MV-4-11 (cell line): ENCODE data around the gene KRT34.
"Not testable (repeated sequence)": the region's sequence is repeated elsewhere in the genome, so short reads cannot be mapped to it uniquely, and the experiment has no call there.

Experiments
- DNase-seq: peaks from one replicate; lab custom pipeline; 2025; lab: John Stamatoyannopoulos, UW

KRT34 gene

GRCh38 chr17:41404024-41404671 is 22.0 kb upstream of the KRT34 start:
- peak; percentile 83 for DNase-seq

DNA sequence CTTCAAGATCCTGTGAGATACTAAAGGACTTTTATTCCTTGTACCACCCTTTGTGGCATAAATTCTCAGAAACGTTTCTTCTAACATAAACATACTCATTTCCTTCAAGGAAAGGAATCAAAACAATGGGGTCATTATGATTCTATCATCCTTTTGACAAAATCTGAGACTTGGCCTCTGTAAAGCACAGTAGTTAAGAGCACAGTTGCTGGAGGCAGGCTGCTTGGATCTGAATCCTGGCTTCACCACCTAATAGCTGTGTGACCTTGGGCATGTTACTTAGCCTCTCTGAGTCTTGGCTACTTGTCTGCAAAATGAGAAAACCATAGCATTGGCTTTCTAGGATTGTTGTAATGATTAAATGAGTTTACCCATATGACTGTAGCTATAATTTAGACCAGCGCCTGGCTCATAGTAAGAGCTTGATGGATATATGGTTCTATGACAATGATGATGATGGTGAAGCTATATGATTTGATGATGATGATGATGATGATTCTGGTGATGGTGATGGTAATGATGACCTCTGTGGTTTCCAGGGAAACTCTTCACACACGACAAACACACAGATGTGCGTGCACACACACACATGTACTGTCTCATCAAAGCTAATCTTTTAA is 21.4 kb upstream of the KRT34 start:
- DNase-seq = no peak

DNA sequence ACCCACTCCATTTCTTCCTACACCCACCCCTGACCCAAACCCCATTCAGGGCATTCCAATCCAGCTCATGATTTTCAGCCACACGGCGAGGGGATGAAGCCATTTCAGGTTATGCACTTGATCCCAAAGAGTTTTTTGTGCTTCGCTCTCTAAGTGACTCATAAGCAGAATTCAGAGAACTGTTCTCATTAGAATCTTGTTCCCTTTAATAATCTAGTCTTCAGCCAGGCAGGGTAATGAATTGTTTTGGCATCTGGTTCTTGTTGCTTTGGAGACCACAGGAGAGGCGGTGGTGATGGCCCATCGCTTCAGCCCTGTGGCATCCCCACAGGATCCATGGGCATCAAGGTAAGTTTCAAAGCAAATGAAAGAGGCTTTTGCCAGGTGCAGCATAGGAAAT is 20.1 kb upstream of the KRT34 start:
- DNase-seq = no peak

- peak; percentile 77 for DNase-seq
Measured at GRCh38 chr17:41396996-41397660, 15.0 kb upstream of the KRT34 start, which contains the start of gene KRT31. KRT31 (minus strand) TSS chr17:41397608; CDS start chr17:41397539, 69 bp downstream.

DNA sequence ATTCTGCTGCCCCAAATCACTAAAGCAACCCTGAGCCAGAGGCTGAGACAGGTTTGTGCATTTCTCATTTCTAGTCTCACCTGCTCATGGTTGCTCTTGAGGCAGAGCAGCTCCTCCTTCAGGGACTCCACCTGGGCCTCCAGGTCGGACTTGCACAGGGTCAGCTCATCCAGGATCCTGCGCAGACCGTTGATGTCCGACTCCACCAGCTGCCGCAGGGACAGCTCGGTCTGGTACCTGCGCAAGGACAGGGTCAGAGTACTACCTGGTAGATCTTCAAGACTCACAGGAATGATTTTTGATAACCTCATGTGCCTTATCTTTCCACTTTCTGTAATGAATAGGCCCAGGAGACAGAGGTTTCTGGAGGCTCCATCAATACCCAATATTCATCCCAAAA is 14.2 kb upstream of the KRT34 start:
- no peak for DNase-seq

DNA sequence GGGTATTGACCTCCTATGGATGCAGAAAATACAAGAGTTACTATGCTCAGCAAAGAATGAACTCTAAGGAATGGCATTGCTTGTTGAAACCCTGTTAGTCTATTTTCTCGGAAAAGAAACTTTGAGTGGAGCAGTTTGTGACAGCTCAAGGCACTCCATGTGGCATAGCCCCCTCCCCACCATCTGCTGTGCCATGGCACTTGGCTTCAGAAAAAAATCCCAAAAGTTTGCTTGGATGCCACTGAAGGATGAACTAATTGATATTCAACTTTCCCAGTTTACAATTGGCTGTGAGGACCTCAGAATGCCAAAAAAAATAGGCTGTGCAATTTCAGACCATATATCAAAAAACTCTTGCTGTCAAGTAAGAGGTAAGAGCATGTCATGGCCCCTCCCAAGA is 13.5 kb upstream of the KRT34 start:
- DNase-seq = no peak

DNA sequence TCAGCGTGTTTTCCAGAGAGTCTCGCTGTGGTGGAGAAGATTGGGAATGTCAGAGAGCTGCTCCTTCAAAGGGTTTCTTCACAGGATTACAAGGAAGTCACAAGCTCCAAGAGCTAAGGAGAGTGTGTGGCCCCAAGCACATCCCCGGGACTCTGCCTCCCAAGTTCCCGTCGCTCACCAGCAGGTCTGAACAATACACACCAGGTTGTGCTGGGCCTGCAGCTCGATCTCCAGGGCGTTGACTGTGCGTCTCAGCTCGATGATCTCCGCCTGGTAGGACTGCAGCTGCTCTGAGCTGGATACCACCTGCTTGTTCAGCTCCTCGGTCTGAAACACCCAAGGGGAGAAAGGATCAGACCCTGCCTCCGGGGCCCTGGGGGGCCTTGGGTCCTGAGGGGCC is 12.9 kb upstream of the KRT34 start:
- DNase-seq = not testable (repeated sequence)

DNA sequence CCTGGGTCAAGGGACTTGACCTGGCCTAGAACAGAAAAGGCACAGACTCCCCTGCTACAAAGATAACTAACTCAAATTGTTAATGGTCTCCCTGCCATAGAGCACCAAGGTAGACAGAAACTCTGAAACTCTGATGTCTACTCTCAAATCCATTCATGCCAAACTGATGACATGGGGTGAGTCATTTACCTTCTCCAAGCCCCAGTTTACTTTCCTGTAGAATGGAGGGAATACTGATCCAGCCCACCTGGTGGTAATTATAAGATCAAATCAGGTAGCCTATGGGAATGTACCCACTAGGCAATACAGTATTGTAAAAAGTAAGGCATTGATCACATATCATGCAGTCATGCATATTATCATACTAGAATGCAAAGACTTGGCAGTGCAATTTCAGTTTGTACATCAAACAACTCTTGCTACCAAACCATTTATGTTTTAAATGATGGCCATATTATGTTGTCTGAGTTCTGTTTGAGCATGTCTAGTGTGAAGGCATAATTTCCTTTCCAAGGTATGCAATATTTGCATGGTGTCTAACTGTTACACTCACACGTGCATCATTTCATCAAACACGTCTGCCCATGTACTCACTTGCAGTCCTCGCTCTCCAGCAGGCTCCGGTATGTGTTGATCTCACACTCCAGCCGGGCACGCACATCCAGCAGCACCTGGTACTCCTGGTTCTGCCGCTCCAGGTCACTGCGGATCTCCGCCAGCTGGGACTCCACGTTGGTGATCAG is 12.3 kb upstream of the KRT34 start:
- DNase-seq = no peak

- no peak for DNase-seq
Measured at GRCh38 chr17:41393826-41394225, 11.7 kb upstream of the KRT34 start.

- DNase-seq = no peak
Measured at GRCh38 chr17:41393294-41393693, 11.2 kb upstream of the KRT34 start.

- DNase-seq = no peak
Measured at GRCh38 chr17:41392278-41392677, 10.2 kb upstream of the KRT34 start.

- DNase-seq = no peak
Measured at GRCh38 chr17:41391535-41391934, 9.4 kb upstream of the KRT34 start.

DNA sequence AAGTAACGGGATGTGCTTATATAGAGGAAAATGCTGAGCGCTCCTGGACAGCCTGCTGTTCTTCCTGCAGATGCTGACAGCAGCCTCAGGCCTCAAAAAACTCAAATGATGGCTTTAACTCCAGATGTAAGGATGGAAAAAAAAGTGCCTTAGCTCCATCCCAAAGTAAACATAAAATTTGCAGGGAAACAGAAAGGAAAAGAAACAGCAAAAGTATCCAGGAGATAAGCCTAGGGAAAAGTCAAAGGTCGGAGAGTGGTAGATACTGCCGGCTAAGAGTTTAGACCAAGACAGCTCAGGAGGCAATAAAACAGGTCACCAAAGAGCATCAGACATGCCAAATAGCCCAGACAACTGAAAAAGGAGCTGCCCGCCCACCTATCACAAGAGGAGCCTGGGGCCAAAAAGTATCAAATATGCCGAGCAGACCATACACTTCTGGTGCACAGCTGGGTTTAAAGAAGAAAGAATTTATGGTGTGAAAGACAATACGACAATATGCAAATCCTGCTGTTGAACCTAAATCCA is 8.4 kb upstream of the KRT34 start:
- DNase-seq = no peak

DNA sequence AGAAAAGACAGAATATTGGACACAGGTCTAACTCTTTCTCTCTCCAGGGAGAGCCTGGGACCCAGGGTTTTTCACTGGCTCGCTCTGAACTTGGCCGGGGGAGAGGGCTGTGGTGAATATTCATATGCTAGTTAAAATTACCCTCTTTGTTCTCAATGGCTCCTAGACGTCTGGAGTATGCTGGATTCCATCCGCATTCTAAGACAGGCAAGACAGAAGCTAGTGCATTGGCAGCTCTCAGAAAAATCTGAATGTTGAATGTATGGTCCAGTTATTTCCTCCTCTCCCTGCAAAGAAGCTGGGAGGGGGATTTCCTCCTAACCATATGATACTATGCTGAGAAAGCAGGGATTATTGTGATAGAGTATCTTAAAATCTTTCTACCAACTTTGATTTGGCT is 5.6 kb upstream of the KRT34 start:
- DNase-seq = no peak

DNA sequence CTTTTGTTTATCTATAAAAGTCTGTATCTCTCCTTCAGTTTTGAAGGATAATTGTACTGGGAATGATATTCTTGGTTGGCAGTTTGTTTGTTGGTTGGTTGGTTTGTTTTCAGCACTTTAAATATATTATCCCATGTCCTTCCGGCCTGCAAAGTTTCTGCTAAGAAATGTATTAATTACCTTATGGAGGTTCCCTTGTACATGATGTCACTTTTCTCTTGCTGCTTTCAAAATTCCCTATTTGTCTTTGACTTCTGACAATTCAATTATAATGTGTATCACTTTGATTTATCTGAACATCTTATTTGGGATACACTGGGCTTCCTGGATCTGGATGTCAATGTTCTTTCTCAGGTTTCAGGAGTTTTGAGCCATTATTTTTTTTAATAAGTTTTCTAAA is 4.1 kb upstream of the KRT34 start:
- no peak for DNase-seq

DNA sequence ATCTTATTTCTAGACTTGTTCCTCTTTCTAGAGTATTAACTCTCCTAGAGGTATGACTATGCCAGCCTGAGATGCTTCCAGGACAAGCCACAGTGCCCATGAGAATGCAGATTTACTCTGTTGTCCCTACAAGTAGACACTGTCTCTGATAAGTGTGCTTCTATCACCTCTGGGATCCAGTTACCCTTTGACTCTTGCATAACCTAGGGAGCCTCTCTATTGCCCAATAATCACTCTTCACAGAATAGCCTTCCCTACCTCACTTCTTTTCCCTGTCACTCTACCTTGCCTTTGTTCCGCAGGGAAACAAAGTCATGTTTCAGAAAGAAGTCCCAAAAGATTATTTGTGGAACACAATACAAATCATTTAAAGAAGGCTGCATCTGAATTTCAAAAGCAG is 1.6 kb upstream of the KRT34 start:
- no peak for DNase-seq

DNA sequence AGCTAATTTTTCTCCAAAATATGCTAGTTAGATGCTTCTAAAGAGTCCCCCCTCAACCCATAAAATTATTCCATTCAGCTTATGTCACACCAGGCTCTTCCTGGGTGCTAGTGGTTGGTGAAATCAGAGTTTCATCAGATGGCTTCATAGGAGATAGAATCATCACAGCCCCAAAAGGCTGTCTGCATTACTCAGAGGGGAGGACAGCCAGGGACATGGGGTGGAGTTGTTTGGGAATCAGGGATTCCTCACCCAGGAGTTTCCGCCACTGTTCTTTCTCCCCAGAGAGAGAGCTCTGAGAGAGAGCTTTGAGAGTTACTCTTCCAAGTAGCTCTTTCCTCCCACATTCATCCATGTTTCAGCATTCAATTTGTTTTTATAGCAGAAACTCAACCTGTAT is 288 bp upstream of the KRT34 start:
- no peak for DNase-seq

DNA sequence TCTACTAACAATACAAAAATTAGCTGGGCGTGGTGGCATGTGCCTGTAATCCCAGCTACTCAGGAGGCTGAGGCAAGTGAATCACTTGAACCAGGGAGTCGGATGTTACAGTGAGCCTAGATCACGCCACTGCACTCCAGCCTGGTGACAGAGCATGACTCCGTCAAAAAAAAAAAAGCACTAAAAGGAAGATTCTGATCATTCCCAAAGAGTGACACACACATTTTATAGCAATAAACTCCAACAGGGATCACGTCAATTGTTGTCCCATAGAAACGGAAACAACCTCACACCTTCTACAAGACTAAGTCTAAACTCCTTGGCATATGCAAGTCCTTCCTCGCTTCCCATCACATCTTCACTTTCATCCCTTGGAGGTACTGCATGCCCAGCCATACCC is 2.0 kb downstream of the KRT34 start:
- DNase-seq = not testable (repeated sequence)

DNA sequence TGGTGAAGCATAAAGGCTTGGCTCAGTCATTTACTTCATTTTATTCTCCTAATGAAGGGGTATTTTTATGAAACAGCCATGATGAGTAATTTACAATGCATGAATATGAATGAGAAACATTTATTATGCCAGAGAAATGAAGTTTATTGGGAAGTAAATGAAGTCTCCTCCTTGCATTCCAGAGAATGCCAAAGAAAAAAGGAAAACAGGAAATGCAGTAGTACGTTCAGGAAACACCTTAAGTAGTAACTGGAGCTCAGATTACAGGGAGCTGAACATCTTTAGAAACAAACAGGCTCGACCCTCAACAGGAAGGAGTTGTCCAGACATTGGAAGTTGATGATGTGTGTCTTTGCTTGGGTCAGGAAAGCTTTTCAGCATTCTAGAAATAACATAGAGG is 4.6 kb downstream of the KRT34 start:
- DNase-seq = no peak

DNA sequence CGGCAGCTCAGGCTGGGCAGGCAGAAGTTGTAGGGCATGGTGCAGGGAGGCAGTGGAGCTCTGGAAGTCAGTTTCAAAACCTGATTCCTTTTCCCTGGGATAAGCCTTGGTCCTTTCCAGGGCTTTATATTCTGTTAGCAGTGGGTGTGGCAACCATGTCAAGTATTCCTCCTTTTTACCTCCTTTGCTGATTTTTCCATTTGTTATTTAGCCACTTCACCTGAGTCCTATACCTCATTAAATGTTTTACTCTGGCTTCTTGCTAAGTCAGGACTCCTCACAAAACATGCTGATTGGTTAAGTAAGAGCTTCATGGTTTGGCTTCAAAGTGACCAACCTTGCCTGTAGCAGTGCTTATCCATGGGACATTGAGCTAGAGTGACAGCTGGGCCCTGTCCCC is 12.4 kb downstream of the KRT34 start, which contains the start of gene KRT33B:
TSS of gene KRT33B (minus strand) at position 101 of the 400 bp plus-strand sequence. CDS start at position 38, 63 bp downstream.
- DNase-seq = no peak

GRCh38 chr17:41369023-41369422 is 13.1 kb downstream of the KRT34 start:
- DNase-seq = no peak

DNA sequence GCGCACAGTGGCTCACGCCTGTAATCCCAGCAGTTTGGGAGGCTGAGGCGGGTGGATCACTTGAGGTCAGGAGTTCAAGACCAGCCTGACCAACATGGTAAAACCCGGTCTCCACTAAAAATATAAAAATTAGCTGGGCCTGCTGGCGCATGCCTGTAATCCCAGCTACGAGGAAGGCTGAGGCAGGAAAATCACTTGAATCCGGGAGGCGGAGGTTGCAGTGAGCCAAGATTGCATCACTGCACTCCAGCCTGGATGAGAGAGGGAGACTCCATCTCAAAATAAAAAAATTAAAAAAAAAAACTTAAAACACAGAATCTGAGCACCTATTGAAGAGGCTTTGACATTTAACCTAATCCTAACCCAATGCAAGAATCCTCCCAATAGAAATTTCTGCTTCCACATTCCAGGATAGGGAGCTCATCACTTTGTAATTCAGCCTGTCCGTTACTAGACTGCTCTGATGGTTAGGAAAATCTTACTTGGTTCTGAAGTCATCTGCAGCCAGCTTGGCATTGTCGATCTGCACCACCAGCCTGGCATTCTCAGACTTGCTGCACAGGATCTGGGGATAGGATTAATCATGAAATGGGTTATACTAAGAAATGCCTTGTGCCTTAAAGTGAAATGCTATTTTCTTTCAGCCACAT is 14.6 kb downstream of the KRT34 start:
- DNase-seq = no peak
